Panc1 (cell line): ENCODE measurements around the gene SGSH. TPM values are rescaled to one million over a fixed set of nuclear protein-coding genes. Genes with fewer than 3 reads are reported as not detected.

Experiments used
- ATAC-seq: fragments of 200-7000 bp; cut with Tn5 transposase; 2 replicates; pipeline ENCODE4 v1.9.1; 2020; ENCODE audit warnings: mild to moderate bottlenecking, moderate library complexity
- BruUV-seq: library from RNA; stranded (reverse); fragments of 400-500 nt; replicated peaks from 2 replicates; lab custom pipeline; 2021; lab: Mats Ljungman, UMichigan
- CTCF ChIA-PET: fragments of 300-600 bp; sonication (Branson Sonifier 250); formaldehyde crosslinking; loops from one replicate; lab custom pipeline; 2022; ENCODE audit warnings: antibody characterized with exemption; lab: Charles Lee
- POLR2A ChIA-PET: fragments of 300-600 bp; sonication (Branson Sonifier 250); formaldehyde crosslinking; loops from one replicate; lab custom pipeline; 2022; ENCODE audit warnings: antibody characterized with exemption; lab: Charles Lee
- DNase-seq: peaks from one replicate; pipeline ENCODE4 v3.0.0-alpha.2; 2010; ENCODE audit warnings: low read depth, low spot score
- H3K27ac ChIP-seq: 2 replicates; pipeline ENCODE4 v1.5.1; 2011; ENCODE audit warnings: mild to moderate bottlenecking, low read length, inconsistent platforms
- H3K27me3 ChIP-seq: fragments of 200-500 bp; sonication (Bioruptor generic); 2 replicates; pipeline ENCODE4 v1.6.0; 2014; ENCODE audit warnings: low read length, inconsistent platforms; ENCODE audit not compliant: control insufficient read depth, insufficient read depth
- H3K36me3 ChIP-seq: fragments of 200-500 bp; sonication (Bioruptor generic); 2 replicates; pipeline ENCODE4 v1.5.1; 2014; ENCODE audit warnings: inconsistent platforms, mild to moderate bottlenecking, low read length, moderate library complexity; ENCODE audit not compliant: control insufficient read depth, insufficient read depth
- H3K4me1 ChIP-seq: 2 replicates; pipeline ENCODE4 v1.5.1; 2011; ENCODE audit warnings: inconsistent platforms, mild to moderate bottlenecking, low read length, moderate library complexity; ENCODE audit not compliant: control insufficient read depth, insufficient read depth
- H3K4me3 ChIP-seq, 2 experiments: 2 replicates each; pipeline ENCODE4 v1.5.1; 2011 to 2012; ENCODE audit warnings: low read depth in 2 of 2, low read length in 2 of 2, mild to moderate bottlenecking in 2 of 2, inconsistent platforms in 1 of 2, moderate library complexity in 1 of 2
- H3K9me3 ChIP-seq: fragments of 200-500 bp; sonication (Bioruptor generic); 2 replicates; pipeline ENCODE4 v1.5.1; 2014; ENCODE audit warnings: low read depth, mild to moderate bottlenecking, inconsistent platforms, low read length, moderate library complexity; ENCODE audit not compliant: control insufficient read depth, insufficient read depth
- CTCF ChIP-seq: fragments of 450-650 bp; IDR thresholded peaks from 2 replicates; pipeline ENCODE4 v1.5.1; 2017; ENCODE audit warnings: mild to moderate bottlenecking
- POLR2AphosphoS5 ChIP-seq: IDR thresholded peaks from 2 replicates; pipeline ENCODE4 v1.6.1; 2012; ENCODE audit warnings: mild to moderate bottlenecking, low read depth, low read length, moderate library complexity
- SIN3A ChIP-seq: IDR thresholded peaks from 2 replicates; pipeline ENCODE4 v1.6.1; 2012; ENCODE audit warnings: low read depth, mild to moderate bottlenecking, low read length, moderate library complexity, borderline replicate concordance; ENCODE audit not compliant: insufficient read depth
- TCF7L2 ChIP-seq: IDR thresholded peaks from 2 replicates; pipeline ENCODE4 v1.6.1; 2011; ENCODE audit warnings: mild to moderate bottlenecking, low read depth, low read length, inconsistent platforms
- in situ Hi-C: cut with HindIII; loops from 2 replicates; pipeline ENCODE4 v1.10.0; 2016; ENCODE audit warnings: low sequenced_read_pairs, low pct_unique_long_range_greater_than_20kb
- intact Hi-C: fragments of 100-400 bp; cut with micrococcal nuclease; formaldehyde crosslinking; loops from one replicate; pipeline ENCODE4 v1.10.0; 2022; ENCODE audit not compliant: unreplicated experiment
- total RNA-seq: library from RNA; stranded (reverse); gene quantifications from one replicate; pipeline ENCODE4 v1.2.1, GENCODE V29; 2021; ENCODE audit not compliant: unreplicated experiment
- TF ChIP-seq, protein P1 (sequence below), 2 experiments: IDR thresholded peaks; 2 replicates each; pipeline ENCODE4 v1.6.1; 2011 to 2012; ENCODE audit warnings: low read depth in 2 of 2, control low read depth in 1 of 2, low read length in 1 of 2, mild to moderate bottlenecking in 1 of 2, moderate library complexity in 1 of 2; ENCODE audit not compliant: insufficient read depth in 1 of 2

SGSH gene
- total RNA-seq, 1 experiment from 2014 or later, result 70.2 TPM

DNA sequence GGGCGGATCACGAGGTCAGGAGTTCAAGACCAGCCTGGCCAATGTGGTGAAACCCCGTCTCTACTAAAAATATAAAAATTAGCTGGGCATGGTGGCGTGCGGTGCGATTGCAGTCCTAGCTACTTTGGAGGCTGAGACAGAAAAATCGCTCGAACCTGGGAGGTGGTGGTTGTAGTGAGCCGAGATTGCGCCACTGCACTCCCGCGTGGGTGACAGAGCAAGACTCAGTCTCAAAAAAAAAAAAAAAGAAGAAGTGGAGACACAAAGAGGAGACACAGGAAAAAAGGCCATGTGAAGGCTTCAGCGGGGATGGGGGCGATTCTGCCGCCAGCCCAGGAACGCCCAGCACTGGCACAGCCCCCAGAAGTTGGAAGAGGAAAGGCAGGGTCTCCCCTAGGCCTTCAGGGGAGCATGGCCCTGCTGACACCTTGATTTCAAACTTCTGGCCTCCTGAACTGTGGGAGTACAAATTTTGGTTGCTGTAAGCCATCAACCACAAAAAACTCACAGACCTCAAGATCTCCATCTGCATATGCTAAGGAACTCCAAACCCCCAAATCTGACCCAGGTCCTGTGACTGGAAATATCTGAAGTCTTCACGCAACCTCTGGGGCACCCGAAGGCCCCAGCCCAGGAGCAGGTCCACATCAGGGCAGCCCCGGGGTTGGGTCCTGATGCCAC, 7.0 kb downstream of the SGSH start:
- Histone ChIP-seq H3K4me3 (no peak overlapping the region), H3K9me3 (no peaks in the 10 kb centered on the region), H3K27ac (no peak overlapping the region), H3K27me3 (no peaks in the 10 kb centered on the region), H3K36me3 (no peaks in the 10 kb centered on the region; the same call in none of the 2 replicates), H3K4me1 (no peaks in the 10 kb centered on the region)
- DNase-seq, result no peak
- ATAC-seq, result no peak
- intact Hi-C loops (no loop called here), in situ Hi-C loops (no loop called here)
- no TSS peak for BruUV-seq
- ChIA-PET POLR2A (interaction anchor here (0.7 kb wide), 1 partner anchor 14 kb away, joined by 7 read pairs; no protein-coding TSS in a partner anchor), CTCF (no interaction called here)
- TF ChIP-seq TCF7L2 (no peak), SIN3A (no peak), POLR2AphosphoS5 (no peak), CTCF (no peak)
- TF ChIP-seq, protein P1, sequence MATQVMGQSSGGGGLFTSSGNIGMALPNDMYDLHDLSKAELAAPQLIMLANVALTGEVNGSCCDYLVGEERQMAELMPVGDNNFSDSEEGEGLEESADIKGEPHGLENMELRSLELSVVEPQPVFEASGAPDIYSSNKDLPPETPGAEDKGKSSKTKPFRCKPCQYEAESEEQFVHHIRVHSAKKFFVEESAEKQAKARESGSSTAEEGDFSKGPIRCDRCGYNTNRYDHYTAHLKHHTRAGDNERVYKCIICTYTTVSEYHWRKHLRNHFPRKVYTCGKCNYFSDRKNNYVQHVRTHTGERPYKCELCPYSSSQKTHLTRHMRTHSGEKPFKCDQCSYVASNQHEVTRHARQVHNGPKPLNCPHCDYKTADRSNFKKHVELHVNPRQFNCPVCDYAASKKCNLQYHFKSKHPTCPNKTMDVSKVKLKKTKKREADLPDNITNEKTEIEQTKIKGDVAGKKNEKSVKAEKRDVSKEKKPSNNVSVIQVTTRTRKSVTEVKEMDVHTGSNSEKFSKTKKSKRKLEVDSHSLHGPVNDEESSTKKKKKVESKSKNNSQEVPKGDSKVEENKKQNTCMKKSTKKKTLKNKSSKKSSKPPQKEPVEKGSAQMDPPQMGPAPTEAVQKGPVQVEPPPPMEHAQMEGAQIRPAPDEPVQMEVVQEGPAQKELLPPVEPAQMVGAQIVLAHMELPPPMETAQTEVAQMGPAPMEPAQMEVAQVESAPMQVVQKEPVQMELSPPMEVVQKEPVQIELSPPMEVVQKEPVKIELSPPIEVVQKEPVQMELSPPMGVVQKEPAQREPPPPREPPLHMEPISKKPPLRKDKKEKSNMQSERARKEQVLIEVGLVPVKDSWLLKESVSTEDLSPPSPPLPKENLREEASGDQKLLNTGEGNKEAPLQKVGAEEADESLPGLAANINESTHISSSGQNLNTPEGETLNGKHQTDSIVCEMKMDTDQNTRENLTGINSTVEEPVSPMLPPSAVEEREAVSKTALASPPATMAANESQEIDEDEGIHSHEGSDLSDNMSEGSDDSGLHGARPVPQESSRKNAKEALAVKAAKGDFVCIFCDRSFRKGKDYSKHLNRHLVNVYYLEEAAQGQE (IDR thresholded peaks at IDR 0.05; ENCODE audit: insufficient read depth in 1 of 2, low read depth in 2 of 2, low read length in 1 of 2), result no peak

DNA sequence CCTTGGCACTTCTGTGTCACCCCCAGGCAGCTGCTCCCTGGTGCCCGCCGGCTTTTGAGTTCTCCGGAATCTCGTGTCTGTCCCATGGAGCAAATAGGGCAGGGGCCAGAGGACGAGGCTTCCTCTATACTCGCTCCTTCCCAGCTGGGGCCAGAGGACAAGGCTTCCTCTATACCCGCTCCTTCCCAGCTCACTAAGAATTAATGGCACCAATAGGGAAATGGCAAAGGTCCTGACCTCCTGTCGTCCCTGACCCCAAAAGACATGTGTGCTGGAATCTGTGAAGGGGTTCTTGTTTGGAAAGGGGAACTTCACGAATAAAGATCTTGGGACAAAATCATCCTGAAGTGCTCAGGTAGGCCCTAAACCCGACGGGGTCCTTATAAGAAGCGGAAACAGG, 7.6 kb downstream of the SGSH start:
- BruUV-seq, result no TSS peak
- TF ChIP-seq SIN3A (no peak), TCF7L2 (no peak), CTCF (no peak), POLR2AphosphoS5 (no peak)
- TF ChIP-seq, protein P1 (IDR thresholded peaks at IDR 0.05; ENCODE audit: insufficient read depth in 1 of 2, low read depth in 2 of 2, low read length in 1 of 2), result no peak
- H3K4me1 ChIP-seq, result no peaks in the 10 kb centered on the region
- H3K36me3 ChIP-seq, result no peaks in the 10 kb centered on the region; the same call in none of the 2 replicates
- intact Hi-C loops (no loop called here), in situ Hi-C loops (no loop called here)
- DNase-seq, result no peak
- H3K9me3 ChIP-seq, result no peaks in the 10 kb centered on the region
- no peaks in the 10 kb centered on the region for H3K27me3 ChIP-seq
- POLR2A ChIA-PET, result interaction anchor here (0.7 kb wide), 1 partner anchor 13 kb away, joined by 7 read pairs; no protein-coding TSS in a partner anchor
- no peak for ATAC-seq
- CTCF ChIA-PET, result no interaction called here
- H3K4me3 ChIP-seq, result no peak overlapping the region
- no peak overlapping the region for H3K27ac ChIP-seq
